Sigmoid colon (tissue), 7 donors: ENCODE results near the gene CORO1C. TPM values are rescaled to one million over a fixed set of nuclear protein-coding genes. Genes with fewer than 3 reads are reported as not detected.

ENCODE experiments used
- DNase-seq: peaks from one replicate; pipeline ENCODE4 v3.0.0-alpha.2; 2019
- H3K27ac ChIP-seq, 4 donors: fragments of 200-600 bp; sonication (generic); one replicate each; pipeline ENCODE4 v1.5.1; 2016 to 2019; ENCODE audit warnings: mild to moderate bottlenecking in 1 of 4
- H3K27me3 ChIP-seq, 3 donors: fragments of 200-600 bp; sonication (generic); one replicate each; pipeline ENCODE4 v1.5.1; 2019; ENCODE audit warnings: mild to moderate bottlenecking in 1 of 3
- H3K36me3 ChIP-seq, 4 donors: fragments of 200-600 bp; sonication (generic); one replicate each; pipeline ENCODE4 v1.5.1; 2016 to 2019
- H3K4me1 ChIP-seq, 4 donors: fragments of 200-600 bp; sonication (generic); one replicate each; pipeline ENCODE4 v1.5.1; 2017 to 2019
- H3K4me3 ChIP-seq, 4 donors: fragments of 200-600 bp; sonication (generic); one replicate each; pipeline ENCODE4 v1.5.1; 2017 to 2019; ENCODE audit warnings: mild to moderate bottlenecking in 2 of 4, moderate library complexity in 1 of 4
- H3K9me3 ChIP-seq, 4 donors: fragments of 200-600 bp in 3 of 4; sonication (generic) in 3 of 4; one replicate each; pipeline versions ENCODE4 v1.5.1 to v1.6.1; 2013 to 2019
- EP300 ChIP-seq, 4 donors: sonication (generic); formaldehyde crosslinking; IDR thresholded peaks; one replicate each; pipeline ENCODE4 v1.6.1; 2017; ENCODE audit warnings: antibody characterized with exemption in 4 of 4
- POLR2A ChIP-seq, 2 donors: fragments of 450-650 bp; IDR thresholded peaks; one replicate each; pipeline ENCODE4 v1.6.1; 2016; ENCODE audit warnings: antibody characterized with exemption in 2 of 2, mild to moderate bottlenecking in 2 of 2, moderate library complexity in 2 of 2
- POLR2AphosphoS5 ChIP-seq, 4 donors: sonication (generic); formaldehyde crosslinking; IDR thresholded peaks; one replicate each; pipeline ENCODE4 v1.6.1; 2017; ENCODE audit warnings: antibody characterized with exemption in 4 of 4
- WGBS, 2 donors: extraction: QIAGEN DNeasy Blood & Tissue Kit; methylation state at CpG; one replicate each; pipeline ENCODE4 v1.1.7; 2013; 5-methylcytosine and 5-hydroxymethylcytosine counted together
- intact Hi-C: fragments of 100-400 bp; cut with DNase I; formaldehyde crosslinking; loops from one replicate; pipeline ENCODE4 v1.15.1; 2023
- polyA plus RNA-seq, 3 donors: library from polyadenylated mRNA; stranded (reverse); fragments of 200-250 nt; gene quantifications; one replicate each; pipeline ENCODE4 v1.2.3, GENCODE V29; 2013
- total RNA-seq, 4 donors: library from RNA; depleted of rRNA; stranded (reverse); fragments of >200 nt; gene quantifications; one replicate each; pipeline ENCODE4 v1.1.0, GENCODE V29; 2016
- TF ChIP-seq, protein P1 (sequence below), 4 experiments: fragments of 450-650 bp in 3 of 4; fragments of 200-600 bp in 1 of 4; IDR thresholded peaks; one replicate each; pipeline ENCODE4 v1.5.1; 2016 to 2019; ENCODE audit warnings: antibody characterized with exemption in 4 of 4, mild to moderate bottlenecking in 3 of 4, moderate library complexity in 2 of 4
- donor health status: healthy with polysubstance abuse.
- donor health status: Bipolar disorder and iron deficiency.
- donor health status: healthy.

The CORO1C gene
- total and polyA plus RNA-seq, 7 donors = 38.4 to 569 (median 247) TPM

- H3K27ac ChIP-seq = peak overlapping the region; percentile 95 to 100 (median 98)
- peak overlapping the region in 2 of 4 donors; percentile 7 to 10 for H3K4me3 ChIP-seq
- no peak for DNase-seq
- H3K4me1 ChIP-seq = peaks cover 0 to 99% (median 85%) of the 10 kb centered on the region in 4 donors
- no peaks in the 10 kb centered on the region for H3K9me3 ChIP-seq
- no peaks in the 10 kb centered on the region for H3K27me3 ChIP-seq
- intact Hi-C loops = no loop called here
- 84 to 90% methylated on average over 12 of the region's 12 CpGs for WGBS, 2 donors
- peak in 1 of 4 donors; percentile 12 for TF ChIP-seq POLR2AphosphoS5 (IDR thresholded peaks at IDR 0.05)
- TF ChIP-seq POLR2A (IDR thresholded peaks at IDR 0.05) = no peak
- peaks cover 7 to 29% (median 12%) of the 10 kb centered on the region in 4 donors for H3K36me3 ChIP-seq
Observed at GRCh38 chr12:108700833-108701541, 30.3 kb downstream of the CORO1C start.

DNA sequence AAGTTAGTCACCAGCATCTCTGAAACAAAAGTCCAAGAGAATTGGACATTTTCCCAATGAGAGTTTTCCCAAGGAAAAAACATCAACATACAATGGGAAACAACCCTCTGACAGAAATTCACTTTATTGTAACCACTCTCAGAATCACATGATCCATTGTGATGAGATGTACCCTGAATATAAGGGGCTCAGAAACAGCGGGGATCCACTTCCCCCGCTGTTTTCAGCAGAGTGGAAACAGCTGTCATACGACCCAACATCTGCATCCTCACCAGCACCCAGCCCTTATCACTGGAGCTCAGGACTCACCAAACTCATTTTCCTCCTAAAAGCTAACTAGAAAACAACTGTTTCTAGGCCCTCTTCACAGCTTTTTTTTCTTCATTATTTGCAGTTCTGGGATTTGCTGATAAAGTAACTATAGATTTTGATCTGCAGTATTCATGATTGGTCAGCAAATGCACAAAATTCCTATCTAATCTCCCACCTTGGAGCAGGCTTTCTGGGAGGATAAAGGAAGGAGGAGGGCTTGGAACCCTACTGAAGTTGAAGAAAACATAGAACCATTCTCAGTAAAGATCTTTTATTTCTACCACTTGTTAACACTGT is 31.3 kb downstream of the CORO1C start:
- Histone ChIP-seq H3K9me3 (no peaks in the 10 kb centered on the region), H3K27me3 (no peaks in the 10 kb centered on the region), H3K27ac (peak overlapping the region; percentile 95 to 100 (median 98)), H3K4me1 (peaks cover 0 to 97% (median 93%) of the 10 kb centered on the region in 4 donors), H3K36me3 (peaks cover 7 to 29% (median 12%) of the 10 kb centered on the region in 4 donors), H3K4me3 (no peak overlapping the region)
- no peak for TF ChIP-seq EP300 (IDR thresholded peaks at IDR 0.05)
- TF ChIP-seq POLR2AphosphoS5 (IDR thresholded peaks at IDR 0.05) = peak in 1 of 4 donors; percentile 9
- no peak for DNase-seq
- 57 to 81% methylated on average over 3 of the region's 3 CpGs for WGBS, 2 donors
- intact Hi-C loops = no loop called here

- H3K4me3 ChIP-seq = no peak overlapping the region
- WGBS, 2 donors = 84 to 90% methylated on average over 1 of the region's 1 CpG
- peaks cover 7 to 29% (median 12%) of the 10 kb centered on the region in 4 donors for H3K36me3 ChIP-seq
- peak overlapping the region; percentile 95 to 100 (median 98) for H3K27ac ChIP-seq
- TF ChIP-seq, protein P1, sequence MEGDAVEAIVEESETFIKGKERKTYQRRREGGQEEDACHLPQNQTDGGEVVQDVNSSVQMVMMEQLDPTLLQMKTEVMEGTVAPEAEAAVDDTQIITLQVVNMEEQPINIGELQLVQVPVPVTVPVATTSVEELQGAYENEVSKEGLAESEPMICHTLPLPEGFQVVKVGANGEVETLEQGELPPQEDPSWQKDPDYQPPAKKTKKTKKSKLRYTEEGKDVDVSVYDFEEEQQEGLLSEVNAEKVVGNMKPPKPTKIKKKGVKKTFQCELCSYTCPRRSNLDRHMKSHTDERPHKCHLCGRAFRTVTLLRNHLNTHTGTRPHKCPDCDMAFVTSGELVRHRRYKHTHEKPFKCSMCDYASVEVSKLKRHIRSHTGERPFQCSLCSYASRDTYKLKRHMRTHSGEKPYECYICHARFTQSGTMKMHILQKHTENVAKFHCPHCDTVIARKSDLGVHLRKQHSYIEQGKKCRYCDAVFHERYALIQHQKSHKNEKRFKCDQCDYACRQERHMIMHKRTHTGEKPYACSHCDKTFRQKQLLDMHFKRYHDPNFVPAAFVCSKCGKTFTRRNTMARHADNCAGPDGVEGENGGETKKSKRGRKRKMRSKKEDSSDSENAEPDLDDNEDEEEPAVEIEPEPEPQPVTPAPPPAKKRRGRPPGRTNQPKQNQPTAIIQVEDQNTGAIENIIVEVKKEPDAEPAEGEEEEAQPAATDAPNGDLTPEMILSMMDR (IDR thresholded peaks at IDR 0.05) = no peak
- no peak for TF ChIP-seq EP300 (IDR thresholded peaks at IDR 0.05)
- TF ChIP-seq POLR2AphosphoS5 (IDR thresholded peaks at IDR 0.05) = no peak
- no peak for TF ChIP-seq POLR2A (IDR thresholded peaks at IDR 0.05)
- DNase-seq = no peak
- H3K9me3 ChIP-seq = no peaks in the 10 kb centered on the region
- intact Hi-C loops = loop anchor here (2.0 kb wide), 2 partner anchors 17 to 33 kb away; no protein-coding TSS in a partner anchor
- no peaks in the 10 kb centered on the region for H3K27me3 ChIP-seq
- H3K4me1 ChIP-seq = peaks cover 0 to 96% (median 89%) of the 10 kb centered on the region in 4 donors
Observed at GRCh38 chr12:108697905-108698304, 33.4 kb downstream of the CORO1C start.

GRCh38 chr12:108696996-108697290 is 34.4 kb downstream of the CORO1C start:
- WGBS, 2 donors = 62 to 65% methylated on average over 2 of the region's 2 CpGs
- peaks cover 0 to 96% (median 89%) of the 10 kb centered on the region in 4 donors for H3K4me1 ChIP-seq
- intact Hi-C loops = loop anchor here (2.0 kb wide), 2 partner anchors 16 to 32 kb away; no protein-coding TSS in a partner anchor
- no peaks in the 10 kb centered on the region for H3K27me3 ChIP-seq
- no peaks in the 10 kb centered on the region for H3K9me3 ChIP-seq
- peak overlapping the region; percentile 95 to 100 (median 98) for H3K27ac ChIP-seq
- TF ChIP-seq POLR2AphosphoS5 (IDR thresholded peaks at IDR 0.05) (no peak), EP300 (IDR thresholded peaks at IDR 0.05) (no peak), POLR2A (IDR thresholded peaks at IDR 0.05) (no peak)
- TF ChIP-seq, protein P1 (IDR thresholded peaks at IDR 0.05) = no peak
- H3K4me3 ChIP-seq = no peak overlapping the region
- H3K36me3 ChIP-seq = peaks cover 7 to 29% (median 12%) of the 10 kb centered on the region in 4 donors
- DNase-seq = no peak

DNA sequence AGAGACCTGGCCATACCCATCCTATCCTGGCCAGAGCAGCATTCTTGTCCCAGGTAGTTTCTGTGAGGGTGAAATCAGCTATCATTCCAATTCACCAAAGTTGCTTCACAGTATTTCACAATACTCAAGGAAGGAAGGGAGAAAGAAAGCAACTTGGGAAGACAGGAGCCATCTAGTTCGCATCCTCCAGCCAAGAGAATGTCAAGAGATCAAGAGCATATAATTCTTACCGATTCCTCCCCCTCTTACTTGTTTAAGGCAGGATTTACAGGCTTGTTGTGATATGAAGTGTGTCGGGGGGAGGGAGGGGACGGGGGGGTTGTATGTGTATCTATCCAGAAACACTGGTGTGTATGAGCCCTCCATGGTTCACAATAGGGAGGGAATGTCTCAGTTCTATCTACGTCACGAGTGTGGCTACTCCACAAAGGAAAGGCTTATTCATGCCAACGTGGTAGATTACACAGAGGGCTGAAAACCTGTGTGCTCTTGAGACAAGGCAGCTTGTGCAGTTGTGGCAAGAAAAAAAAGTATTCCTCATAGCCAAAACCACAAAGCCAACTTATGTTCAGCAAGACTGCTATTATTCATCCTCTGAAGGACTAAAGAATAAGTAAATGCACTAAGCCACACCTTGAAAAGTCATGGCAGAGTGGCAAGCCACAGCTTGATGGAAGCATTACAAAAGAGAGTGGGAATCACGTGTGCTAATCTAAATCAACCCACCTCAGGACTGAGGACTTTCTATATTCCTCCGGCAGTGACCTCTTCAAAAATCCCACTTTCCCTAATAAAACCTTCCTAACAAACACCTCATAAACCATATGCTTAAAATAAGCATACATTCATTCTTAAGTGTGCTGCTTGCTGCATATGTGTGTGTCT is 35.0 kb downstream of the CORO1C start:
- 50 to 79% methylated on average over 9 of the region's 9 CpGs for WGBS, 2 donors
- H3K27me3 ChIP-seq = no peaks in the 10 kb centered on the region
- peaks cover 0 to 94% (median 88%) of the 10 kb centered on the region in 4 donors for H3K4me1 ChIP-seq
- peaks cover 7 to 29% (median 12%) of the 10 kb centered on the region in 4 donors for H3K36me3 ChIP-seq
- intact Hi-C loops = loop anchor here (2.0 kb wide), 2 partner anchors 16 to 32 kb away; no protein-coding TSS in a partner anchor
- TF ChIP-seq POLR2A (IDR thresholded peaks at IDR 0.05) (no peak), POLR2AphosphoS5 (IDR thresholded peaks at IDR 0.05) (peak; percentile 57 to 77 (median 68)), EP300 (IDR thresholded peaks at IDR 0.05) (peak in 3 of 4 donors; percentile 31 to 79 (median 54))
- peak; percentile 86 for DNase-seq
- no peak overlapping the region for H3K4me3 ChIP-seq
- H3K9me3 ChIP-seq = no peaks in the 10 kb centered on the region
- H3K27ac ChIP-seq = peak overlapping the region; percentile 95 to 100 (median 98)
